ENCODE data around the gene LAMC2.

Gene LAMC2

GRCh38 chr1:183215076-183215720 lies 29.1 kb downstream of the LAMC2 start:
- DNase-seq, result peak; percentile 7 to 93 (median 51)

- no peak for DNase-seq
These were observed 29.9 kb downstream of the LAMC2 start for GRCh38 chr1:183215936-183216335.

- peak; percentile 33 to 66 (median 64) for DNase-seq
These were observed 32.1 kb downstream of the LAMC2 start for GRCh38 chr1:183218027-183218618.

GRCh38 chr1:183218971-183219615 lies 33.0 kb downstream of the LAMC2 start:
- DNase-seq, result peak; percentile 51 to 78 (median 77)

- DNase-seq, result peak in 1 of 3 experiments; percentile 71
These were observed 33.5 kb downstream of the LAMC2 start for GRCh38 chr1:183219616-183220009.

GRCh38 chr1:183222909-183223308 lies 36.8 kb downstream of the LAMC2 start:
- DNase-seq, result no peak

- peak in 1 of 3 experiments; percentile 41 for DNase-seq
These were observed 37.4 kb downstream of the LAMC2 start for GRCh38 chr1:183223467-183223866.

- peak in 2 of 3 experiments; percentile 46 to 60 for DNase-seq
These were observed 40.3 kb downstream of the LAMC2 start for GRCh38 chr1:183226361-183226760.

GRCh38 chr1:183226963-183227362 lies 40.9 kb downstream of the LAMC2 start:
- peak in 1 of 3 experiments; percentile 70 for DNase-seq

GRCh38 chr1:183227422-183228346 lies 41.6 kb downstream of the LAMC2 start:
- DNase-seq, result peak; percentile 11 to 61 (median 52)

GRCh38 chr1:183228347-183229220 lies 42.5 kb downstream of the LAMC2 start:
- peak in 1 of 3 experiments; percentile 25 for DNase-seq

- no peak for DNase-seq
These were observed 44.3 kb downstream of the LAMC2 start for GRCh38 chr1:183230413-183230812.

GRCh38 chr1:183231545-183231944 lies 45.5 kb downstream of the LAMC2 start:
- no peak for DNase-seq

- no peak for DNase-seq
These were observed 47.0 kb downstream of the LAMC2 start for GRCh38 chr1:183233113-183233512.

GRCh38 chr1:183234660-183235476 lies 48.8 kb downstream of the LAMC2 start:
- DNase-seq, result peak; percentile 65 to 89 (median 73)

- DNase-seq, result no peak
These were observed 49.4 kb downstream of the LAMC2 start for GRCh38 chr1:183235503-183235902.

GRCh38 chr1:183236158-183236725 lies 50.2 kb downstream of the LAMC2 start:
- DNase-seq, result no peak

GRCh38 chr1:183237046-183237445 lies 51.0 kb downstream of the LAMC2 start:
- DNase-seq, result no peak

- peak in 1 of 3 experiments; percentile 86 for DNase-seq
These were observed 52.0 kb downstream of the LAMC2 start for GRCh38 chr1:183238071-183238470.

GRCh38 chr1:183239220-183239742 lies 53.2 kb downstream of the LAMC2 start:
- DNase-seq, result no peak

Data from NCI-H1417 (cell line).